ENCODE data around the gene KRTAP10-1.

KRTAP10-1 gene

GRCh38 chr21:44527156-44527982 is 12.6 kb downstream of the KRTAP10-1 start:
- DNase-seq = no peak

DNA sequence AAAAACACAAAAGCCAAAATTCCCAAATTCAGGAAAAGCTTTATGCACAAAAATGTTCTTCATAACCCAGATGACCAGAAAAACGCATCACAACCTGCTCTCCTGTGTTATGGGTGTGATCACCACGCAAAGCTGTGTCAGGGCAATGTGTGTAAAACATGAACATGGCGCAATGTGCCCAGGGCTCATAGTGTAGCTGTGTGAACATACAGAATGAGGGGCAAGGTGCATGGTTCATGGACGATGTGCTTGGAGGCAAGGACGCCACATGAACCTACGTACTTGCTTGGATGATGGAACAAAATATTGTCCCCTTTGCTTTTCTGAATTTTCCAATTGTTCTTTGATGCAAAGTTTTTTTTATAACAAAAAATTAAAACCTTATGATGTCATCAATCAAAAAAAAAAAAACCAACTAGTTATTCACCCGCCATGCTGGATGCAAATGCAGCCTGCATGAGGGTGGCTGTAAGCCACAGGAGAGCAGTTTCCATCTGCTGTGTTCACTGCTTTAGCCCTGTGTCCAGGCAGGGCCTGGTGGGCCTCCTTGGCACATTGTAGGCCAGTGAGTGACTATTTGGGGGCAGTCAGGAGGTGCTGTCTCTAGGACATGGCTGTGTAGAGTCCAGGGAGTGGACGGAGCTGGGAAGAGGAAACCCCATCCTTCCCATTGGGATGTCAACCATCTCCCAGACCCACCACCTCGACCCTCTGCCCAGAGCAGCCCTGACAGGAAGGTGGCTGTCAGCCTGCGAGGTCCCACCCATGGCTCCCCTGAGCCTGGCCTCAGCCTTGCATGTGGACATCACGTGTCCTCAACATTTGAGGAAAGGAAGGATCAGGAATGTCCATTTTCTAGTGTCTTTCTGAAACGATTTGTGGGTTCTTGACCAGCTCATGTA is 13.6 kb downstream of the KRTAP10-1 start:
- DNase-seq = no peak

- peak; percentile 4 for DNase-seq
Measured at GRCh38 chr21:44525391-44526095, 14.5 kb downstream of the KRTAP10-1 start.

DNA sequence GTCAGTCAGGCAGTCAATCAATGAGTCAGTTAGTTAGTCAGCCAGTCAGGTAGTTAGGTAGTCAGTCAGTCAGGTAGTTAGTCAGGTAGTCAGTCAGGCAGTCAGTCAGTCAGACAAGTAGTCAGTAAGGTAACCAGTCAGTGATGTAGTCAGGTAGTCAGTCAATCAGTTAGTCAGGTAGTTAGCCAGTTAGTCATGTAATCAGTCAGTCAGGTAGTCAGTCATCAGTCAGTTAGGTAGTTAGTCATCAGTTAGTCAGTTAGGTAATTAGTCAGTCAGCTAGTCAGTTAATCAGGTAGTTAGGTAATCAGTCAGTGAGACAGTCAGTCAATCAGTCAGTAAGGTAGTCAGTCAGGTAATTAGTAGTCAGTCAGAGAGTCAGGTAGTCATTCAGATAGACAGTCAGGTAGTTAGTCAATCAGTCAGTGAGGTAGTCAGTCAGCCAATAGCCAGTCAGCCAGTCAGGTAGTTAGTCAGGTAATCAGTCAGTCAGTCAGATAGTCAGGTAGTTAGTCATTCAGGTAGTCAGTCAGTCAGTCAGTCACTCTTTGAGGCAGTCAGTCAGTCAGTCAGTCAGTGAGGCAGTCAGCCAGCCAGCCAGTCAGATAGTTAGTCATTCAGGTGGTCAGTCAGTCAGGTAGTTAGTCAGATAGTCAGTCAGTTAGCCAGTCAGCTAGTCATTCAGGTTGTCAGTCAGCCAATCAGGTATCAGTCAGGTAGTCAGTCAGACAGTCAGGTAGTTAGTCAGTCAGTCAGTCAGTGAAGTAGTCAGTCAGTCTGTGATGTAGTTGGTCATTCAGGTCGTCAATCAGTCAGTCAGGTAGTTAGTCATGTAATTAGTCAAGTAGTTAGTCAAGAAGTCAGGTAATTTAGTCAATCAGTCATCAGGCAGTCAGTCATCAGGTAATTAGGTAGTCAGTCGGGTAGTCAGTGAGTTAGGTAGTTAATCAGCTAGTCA is 15.3 kb downstream of the KRTAP10-1 start:
- DNase-seq = no peak

- no peak for DNase-seq
Measured at GRCh38 chr21:44523567-44524413, 16.2 kb downstream of the KRTAP10-1 start.

DNA sequence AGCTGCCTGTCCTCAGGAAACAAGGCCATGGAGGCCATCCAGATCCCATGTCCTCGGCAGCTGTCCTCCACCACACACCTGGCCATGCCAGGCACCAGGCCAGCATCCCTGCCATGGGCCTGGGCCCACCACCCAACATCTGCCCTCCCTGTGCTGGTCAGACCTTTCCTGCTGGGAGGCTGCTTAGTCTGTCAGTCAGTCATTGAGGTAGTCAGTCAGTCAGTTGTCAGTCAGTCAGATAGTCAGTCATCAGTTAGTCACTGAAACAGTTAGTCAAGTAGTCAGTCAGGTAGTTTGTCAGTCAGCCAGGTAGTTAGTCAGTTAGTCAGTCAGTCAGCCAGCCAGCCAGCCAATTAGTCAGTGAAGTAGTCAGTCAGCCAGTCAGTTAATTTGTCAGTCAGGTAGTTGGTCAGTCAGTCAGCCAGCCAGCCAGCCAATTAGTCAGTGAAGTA is 17.2 kb downstream of the KRTAP10-1 start:
- DNase-seq = no peak

DNA sequence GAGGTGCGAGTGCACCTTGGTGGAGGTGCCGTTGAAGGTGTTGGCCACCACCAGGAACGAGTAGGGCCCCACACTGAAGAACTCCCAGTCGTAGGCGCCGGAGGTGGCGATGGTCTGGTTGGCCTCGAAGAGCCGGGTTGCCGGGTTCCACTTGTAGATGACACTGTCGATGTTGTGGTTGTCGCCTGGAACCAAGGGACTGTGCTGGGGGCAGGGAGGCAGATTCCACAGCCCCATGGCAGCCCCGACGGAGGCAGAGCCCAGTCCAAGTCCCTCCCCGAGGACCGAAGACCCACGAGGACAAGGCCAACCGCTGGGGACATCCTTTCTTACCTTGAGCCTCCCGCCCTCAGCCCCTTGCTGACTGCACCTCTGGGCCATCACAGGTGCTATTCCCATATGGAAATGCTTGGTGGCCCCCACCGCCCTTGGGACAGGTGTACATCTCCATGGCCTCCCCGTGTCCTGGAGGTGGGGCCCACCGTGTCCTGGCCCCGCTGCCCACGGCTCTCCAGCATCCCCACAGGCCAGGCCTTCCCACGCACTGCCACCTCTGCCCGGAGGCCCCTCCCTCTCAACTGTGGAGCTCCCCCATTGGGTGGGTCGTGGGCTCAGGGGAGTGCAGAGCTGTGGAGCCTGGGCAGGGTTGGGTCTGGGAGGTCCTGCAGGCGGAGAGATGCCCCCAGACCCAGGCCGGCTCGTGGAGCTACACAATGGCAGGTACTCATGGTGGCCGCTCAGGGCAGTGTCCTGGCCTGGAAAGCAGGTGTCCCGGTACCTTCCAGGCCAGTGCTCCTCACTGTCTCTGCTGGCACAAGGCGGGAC is 17.9 kb downstream of the KRTAP10-1 start:
- DNase-seq = no peak

DNA sequence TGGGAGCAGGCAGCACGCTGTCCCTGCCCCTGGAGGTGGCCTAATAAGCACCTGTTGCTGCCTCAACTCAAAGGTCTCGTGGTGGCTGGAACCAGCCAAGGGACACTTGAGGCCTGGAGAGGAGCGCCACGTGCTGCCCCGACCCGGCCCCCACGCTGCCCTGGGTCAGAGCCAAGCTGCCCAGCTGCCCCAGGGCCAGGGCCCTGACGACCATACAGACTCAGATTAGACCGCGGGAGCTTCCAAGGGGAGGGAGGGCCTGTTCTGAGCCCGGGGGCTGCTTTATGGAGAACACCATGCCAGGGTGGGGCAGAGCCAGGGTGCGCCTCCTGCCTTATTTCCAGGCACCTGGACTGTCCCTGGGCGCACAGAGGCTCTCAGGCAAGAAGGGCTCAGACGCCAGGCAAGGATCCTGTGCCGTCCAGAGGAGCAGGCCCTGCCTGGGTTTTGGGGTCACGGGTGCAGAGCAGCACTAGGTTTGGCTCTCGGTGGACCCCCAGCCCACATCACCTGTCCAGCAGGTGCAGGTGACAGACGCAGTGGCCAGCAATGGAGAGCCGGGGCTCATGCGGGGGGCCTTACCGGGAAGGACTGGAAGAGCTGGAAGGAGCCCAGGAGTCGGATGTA is 18.6 kb downstream of the KRTAP10-1 start:
- no peak for DNase-seq

GRCh38 chr21:44520326-44521300 is 19.4 kb downstream of the KRTAP10-1 start:
- no peak for DNase-seq

DNA sequence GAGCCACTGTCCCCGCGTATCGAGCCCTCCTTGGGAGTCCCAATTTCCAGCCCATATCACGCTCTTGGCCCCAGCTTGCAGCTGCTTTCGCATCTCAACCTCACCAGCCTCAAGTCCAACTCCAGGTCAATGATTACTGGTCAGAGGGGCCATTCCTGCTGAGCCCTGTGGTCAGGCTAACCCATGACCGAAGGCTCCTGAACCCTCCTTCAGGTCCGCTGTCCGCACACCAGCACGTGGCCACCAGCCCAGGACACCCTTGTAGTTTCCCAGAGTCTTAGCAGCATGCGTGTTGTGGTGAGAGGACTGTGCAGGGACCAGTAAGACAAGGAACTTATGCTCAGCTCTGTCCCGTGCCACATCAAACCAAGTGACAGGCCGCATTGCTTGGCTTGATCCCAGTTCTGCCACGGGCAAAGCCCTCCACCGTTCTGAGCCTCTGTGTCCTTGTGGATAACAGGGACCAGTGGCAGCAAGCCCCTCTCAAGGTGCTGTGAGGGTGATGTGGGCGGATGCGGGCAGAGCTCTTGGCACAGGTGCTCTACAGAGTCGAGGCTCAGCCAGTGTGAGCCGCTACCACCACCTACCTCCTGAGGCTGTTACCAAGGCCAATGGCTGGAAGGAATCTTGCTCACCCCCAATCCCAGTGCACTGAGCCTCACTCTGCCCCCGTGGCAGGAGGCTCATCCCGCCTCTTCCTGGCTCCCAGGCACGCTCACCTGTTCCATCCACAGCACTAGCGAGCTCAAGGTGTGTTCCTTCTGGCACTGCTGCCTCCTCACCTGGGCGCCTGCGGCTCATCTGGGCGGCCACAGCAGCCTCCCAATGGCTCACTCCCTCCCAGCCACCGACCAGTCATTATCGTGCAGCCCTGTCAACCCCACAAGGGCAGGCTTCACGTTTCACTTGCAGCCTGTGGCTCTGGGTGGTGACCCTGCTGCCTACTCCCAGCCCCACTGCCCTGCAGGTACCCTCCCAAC is 20.4 kb downstream of the KRTAP10-1 start:
- no peak for DNase-seq

GRCh38 chr21:44518686-44519085 is 21.3 kb downstream of the KRTAP10-1 start:
- DNase-seq = no peak

GRCh38 chr21:44517175-44517899 is 22.7 kb downstream of the KRTAP10-1 start:
- DNase-seq = no peak

- no peak for DNase-seq
Measured at GRCh38 chr21:44516828-44517174, 23.2 kb downstream of the KRTAP10-1 start.

- no peak for DNase-seq
Measured at GRCh38 chr21:44516342-44516741, 23.7 kb downstream of the KRTAP10-1 start.

DNA sequence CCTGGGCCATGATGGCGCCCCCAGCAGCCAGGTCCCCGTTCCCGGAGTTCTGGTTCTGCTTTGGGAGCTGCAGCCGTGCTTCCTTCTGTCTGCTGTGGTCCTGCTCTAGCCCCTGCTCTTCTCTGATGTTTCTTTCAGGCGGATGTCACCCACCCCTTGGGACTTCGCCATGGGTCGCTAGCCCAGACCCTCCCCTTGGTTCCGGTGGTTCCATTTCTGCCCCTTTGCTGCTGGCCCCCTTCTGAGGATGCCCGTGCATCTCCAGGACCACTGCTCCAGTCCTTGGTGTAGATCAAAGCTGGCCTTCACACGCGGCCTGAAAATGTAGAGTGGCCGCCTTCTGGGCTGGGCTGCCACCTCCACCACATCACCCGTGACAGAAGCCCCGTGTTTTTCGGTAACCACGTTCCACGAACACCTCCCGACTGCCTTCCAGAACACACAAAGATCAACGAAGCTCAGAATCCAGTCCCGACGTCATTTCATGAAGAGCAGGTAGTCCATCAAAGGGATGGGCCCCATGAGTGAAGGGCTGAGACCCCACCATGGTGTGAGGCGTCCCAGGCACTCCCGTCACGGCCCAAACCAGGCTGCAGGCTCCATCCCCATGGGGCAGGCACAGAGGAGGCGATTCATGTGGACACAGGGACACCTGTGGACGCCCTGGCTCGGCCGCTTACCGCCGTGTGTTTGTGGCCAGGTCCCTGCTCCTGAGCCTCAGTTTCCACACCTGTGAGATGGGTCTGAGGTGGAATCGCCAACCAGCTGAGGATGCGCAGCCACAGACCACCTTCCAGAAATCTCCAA is 24.4 kb downstream of the KRTAP10-1 start:
- no peak for DNase-seq
